Mesothelial cell of epicardium (in vitro differentiated cells): ENCODE measurements around the gene KIF21B. TPM values are rescaled to one million over a fixed set of nuclear protein-coding genes. Genes with fewer than 3 reads are reported as not detected.

ENCODE experiments used
- DNase-seq, 2 experiments: peaks; one replicate each; pipeline ENCODE4 v3.0.0; 2021; ENCODE audit warnings: low spot score in 2 of 2; ENCODE audit not compliant: unreplicated experiment in 2 of 2
- H3K27ac Mint-ChIP-seq: 2 replicates; pipeline ENCODE4 v1.8.0; 2021; ENCODE audit warnings: mixed read lengths
- H3K27me3 Mint-ChIP-seq: 2 replicates; pipeline ENCODE4 v1.8.0; 2021; ENCODE audit warnings: low read depth, mixed read lengths
- H3K36me3 Mint-ChIP-seq: 2 replicates; pipeline ENCODE4 v1.8.0; 2021; ENCODE audit warnings: mixed read lengths
- H3K4me1 Mint-ChIP-seq: 2 replicates; pipeline ENCODE4 v1.8.0; 2021; ENCODE audit warnings: mixed read lengths
- H3K4me3 Mint-ChIP-seq: 2 replicates; pipeline ENCODE4 v1.8.0; 2021; ENCODE audit warnings: mild to moderate bottlenecking, moderate library complexity, mixed read lengths
- H3K9me3 Mint-ChIP-seq: 2 replicates; pipeline ENCODE4 v1.8.0; 2021; ENCODE audit warnings: mixed read lengths
- total RNA-seq: library from RNA; stranded (reverse); gene quantifications from 3 replicates; pipeline ENCODE4 v1.2.1, GENCODE V29; 2021
- TF ChIP-seq, protein P1 (sequence below): fragments of 200-600 bp; sonication (generic); IDR thresholded peaks from one replicate; pipeline ENCODE4 v1.5.0; 2021; ENCODE audit warnings: antibody characterized with exemption; ENCODE audit not compliant: unreplicated experiment

KIF21B gene
- total RNA-seq, 1 donor from 2014 or later, result 7.0 TPM

DNA sequence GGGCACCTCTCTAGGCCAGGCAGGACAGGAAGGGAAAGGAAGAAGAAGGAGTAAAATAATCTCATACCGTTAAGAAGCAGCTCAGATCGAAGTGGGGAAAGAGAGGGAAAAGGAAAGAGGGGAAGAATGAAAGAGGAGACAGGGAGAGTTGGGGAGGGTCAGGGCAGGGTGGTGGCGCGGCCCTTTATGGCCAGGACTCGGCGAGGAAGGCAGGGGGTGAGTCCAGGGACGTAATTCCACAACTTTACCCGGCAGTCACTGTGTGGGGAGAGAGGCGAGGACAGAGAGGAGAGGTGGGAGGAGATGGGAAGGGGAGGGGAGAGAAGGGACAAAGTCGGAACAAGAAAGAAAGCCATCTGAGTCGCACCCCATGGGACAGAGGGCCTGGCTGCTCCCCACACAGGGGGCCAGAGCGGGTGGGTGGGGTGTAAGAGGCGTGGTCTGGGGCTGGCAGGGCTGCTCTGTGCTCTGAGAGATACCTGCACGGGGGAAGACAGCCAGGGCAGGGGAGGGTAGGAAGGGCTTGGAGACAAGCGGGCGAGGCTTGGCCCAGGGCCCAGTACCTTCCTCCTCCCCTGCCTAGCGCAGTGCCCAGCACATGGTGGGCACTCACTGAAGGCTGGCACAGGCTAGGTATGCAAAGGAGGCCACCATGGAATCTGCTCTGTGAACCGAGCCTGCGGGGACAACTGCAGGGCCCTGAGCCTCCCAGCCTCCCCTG lies 49.4 kb downstream of the KIF21B start:
- no peaks in the 10 kb centered on the region for H3K27me3 Mint-ChIP-seq
- no peak overlapping the region for H3K27ac Mint-ChIP-seq
- peaks cover 2% of the 10 kb centered on the region for H3K4me1 Mint-ChIP-seq
- no peak overlapping the region for H3K4me3 Mint-ChIP-seq
- peaks cover 2% of the 10 kb centered on the region for H3K36me3 Mint-ChIP-seq
- TF ChIP-seq, protein P1, sequence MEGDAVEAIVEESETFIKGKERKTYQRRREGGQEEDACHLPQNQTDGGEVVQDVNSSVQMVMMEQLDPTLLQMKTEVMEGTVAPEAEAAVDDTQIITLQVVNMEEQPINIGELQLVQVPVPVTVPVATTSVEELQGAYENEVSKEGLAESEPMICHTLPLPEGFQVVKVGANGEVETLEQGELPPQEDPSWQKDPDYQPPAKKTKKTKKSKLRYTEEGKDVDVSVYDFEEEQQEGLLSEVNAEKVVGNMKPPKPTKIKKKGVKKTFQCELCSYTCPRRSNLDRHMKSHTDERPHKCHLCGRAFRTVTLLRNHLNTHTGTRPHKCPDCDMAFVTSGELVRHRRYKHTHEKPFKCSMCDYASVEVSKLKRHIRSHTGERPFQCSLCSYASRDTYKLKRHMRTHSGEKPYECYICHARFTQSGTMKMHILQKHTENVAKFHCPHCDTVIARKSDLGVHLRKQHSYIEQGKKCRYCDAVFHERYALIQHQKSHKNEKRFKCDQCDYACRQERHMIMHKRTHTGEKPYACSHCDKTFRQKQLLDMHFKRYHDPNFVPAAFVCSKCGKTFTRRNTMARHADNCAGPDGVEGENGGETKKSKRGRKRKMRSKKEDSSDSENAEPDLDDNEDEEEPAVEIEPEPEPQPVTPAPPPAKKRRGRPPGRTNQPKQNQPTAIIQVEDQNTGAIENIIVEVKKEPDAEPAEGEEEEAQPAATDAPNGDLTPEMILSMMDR, result no peak
- H3K9me3 Mint-ChIP-seq, result no peaks in the 10 kb centered on the region
- no peak for DNase-seq

DNA sequence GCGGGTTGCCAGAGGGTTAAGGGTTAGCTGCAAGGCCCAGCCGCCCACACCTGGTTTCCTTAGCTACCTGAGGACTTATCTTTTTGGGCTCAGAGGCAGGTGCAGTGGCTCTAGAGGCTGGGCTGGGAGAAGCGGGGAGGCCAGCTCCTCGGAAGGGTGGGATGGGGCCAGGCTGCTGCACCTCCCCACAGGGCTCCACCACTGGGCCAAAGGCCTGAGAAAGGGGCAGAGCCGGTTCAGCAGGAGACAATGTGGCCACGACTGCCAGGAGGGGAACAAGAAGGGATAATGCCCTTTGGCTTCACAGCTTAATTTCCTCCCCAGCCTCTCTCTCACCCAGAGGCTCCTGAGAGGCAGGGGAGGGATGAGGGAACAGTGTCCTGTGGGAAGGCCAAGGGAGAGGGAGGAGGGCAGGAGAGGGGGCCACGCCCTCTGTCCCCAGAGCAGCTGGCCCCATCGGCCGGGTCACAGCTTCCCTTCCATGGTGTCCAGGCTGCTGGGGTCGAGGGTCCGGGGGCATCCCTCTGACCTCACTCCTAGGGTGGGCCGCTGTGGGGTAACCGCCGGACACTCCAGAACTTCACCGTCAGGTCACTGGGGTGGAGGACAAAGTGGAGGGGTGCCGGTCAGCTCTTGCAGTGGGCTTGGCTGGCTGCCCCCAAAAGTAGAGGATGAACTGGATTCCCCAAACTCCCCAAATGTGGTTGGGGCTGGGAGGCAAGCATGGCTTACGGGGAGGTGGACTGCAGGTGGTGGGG lies 50.4 kb downstream of the KIF21B start:
- peaks cover 2% of the 10 kb centered on the region for H3K4me1 Mint-ChIP-seq
- H3K27me3 Mint-ChIP-seq, result no peaks in the 10 kb centered on the region
- no peak overlapping the region for H3K27ac Mint-ChIP-seq
- TF ChIP-seq, protein P1, result no peak
- no peak overlapping the region for H3K4me3 Mint-ChIP-seq
- no peak for DNase-seq
- H3K36me3 Mint-ChIP-seq, result no peaks in the 10 kb centered on the region
- H3K9me3 Mint-ChIP-seq, result no peaks in the 10 kb centered on the region

DNA sequence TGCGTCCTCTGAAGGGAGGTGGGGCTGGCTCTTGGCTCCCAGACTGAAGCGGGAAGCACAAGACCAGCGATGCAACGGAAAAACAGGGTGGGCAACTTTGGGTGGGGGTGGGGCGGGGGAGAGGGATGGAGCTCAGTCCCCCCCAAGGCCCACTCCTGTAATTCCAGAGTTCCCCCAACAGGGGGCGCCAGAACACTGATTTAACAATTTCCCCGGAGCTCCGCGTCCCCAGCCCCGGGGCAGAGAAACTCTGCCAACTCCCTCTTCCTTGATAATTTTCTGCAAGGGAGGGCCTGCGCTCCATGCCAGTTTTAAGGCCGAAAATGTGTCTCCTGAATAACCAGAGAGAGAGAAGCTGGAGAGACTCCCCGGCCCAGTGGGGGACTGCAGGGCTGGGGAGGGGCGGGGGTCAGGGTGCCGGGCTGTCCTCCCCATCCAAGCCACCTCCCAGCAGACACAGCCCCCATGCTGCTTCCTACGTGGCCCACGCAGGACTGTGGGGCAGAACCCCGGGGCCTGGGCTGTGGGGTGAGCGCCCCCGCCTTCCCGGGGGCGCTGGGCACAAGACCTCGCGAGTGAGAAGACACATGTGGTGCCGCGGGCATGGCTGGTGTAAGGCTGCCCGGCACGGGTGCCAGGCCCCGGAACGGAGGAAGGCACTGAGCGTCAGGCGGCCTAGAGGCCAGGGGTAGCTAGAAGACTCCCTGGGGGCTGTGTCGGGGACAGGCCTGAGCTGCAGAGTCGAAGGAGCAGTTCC lies 51.4 kb downstream of the KIF21B start:
- Mint-ChIP-seq H3K36me3 (no peaks in the 10 kb centered on the region), H3K4me3 (no peak overlapping the region), H3K27ac (no peak overlapping the region), H3K27me3 (no peaks in the 10 kb centered on the region), H3K4me1 (peaks cover 2% of the 10 kb centered on the region), H3K9me3 (no peaks in the 10 kb centered on the region)
- peak; percentile 74 to 92 for DNase-seq
- TF ChIP-seq, protein P1, result peak; percentile 99

DNA sequence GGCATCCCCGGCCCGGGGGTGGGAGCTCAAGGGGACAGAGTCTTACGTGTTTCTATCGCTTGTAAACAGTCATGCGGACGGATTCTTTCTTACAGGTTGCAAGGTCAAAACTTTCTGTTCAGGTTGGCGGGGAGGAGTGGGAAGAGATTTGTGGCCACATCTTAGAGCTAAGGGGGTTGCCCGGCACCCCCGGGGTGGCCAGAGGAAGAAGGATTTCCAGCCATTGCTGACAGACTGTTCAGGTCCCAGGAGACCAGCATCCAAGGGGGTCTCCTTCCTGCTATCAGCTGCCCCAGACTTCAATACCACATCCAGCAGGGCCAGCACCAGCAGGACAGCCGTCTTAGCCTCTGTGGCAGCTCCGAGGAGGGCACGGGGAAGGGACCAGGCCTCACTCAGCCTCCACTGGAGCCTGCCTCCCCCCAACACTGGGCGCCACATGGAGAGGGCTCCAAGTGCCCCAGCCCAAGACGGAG lies 52.0 kb downstream of the KIF21B start:
- Mint-ChIP-seq H3K36me3 (no peaks in the 10 kb centered on the region), H3K4me1 (peaks cover 2% of the 10 kb centered on the region), H3K9me3 (no peaks in the 10 kb centered on the region), H3K4me3 (no peak overlapping the region), H3K27ac (no peak overlapping the region), H3K27me3 (no peaks in the 10 kb centered on the region)
- TF ChIP-seq, protein P1, result no peak
- DNase-seq, result no peak

DNA sequence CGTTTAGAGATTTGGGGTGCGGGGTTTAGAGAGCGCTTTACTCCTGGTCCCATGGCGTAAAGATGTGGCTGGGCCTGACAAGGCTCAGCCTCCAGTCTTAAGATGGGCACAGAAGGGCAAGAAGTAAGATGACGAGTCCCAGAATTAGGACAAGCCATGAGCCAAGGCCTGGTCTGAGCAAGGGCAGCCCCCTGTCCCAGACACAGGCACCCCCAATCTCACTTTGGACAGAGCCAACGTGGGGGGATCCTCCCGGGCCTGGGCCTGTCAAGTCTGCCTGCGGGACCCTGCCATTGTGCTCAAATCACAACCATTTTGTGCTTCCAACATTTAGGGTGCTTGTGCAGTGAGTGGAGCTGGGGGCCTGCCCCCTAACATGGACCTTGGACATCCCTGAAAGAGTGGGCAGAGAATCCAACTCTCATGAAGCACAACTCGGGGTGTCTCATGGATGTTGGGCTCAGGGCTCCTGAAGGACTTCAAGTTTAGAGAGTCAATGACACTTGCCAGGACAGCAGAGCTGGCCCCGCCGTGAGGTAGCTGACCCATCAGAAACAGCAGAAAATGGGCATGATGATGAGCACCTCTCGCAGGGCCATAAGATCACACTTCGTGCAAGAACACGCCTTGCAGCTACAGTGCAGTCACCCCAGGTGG lies 52.6 kb downstream of the KIF21B start:
- H3K4me1 Mint-ChIP-seq, result peaks cover 2% of the 10 kb centered on the region
- H3K36me3 Mint-ChIP-seq, result no peaks in the 10 kb centered on the region
- TF ChIP-seq, protein P1, result no peak
- H3K27ac Mint-ChIP-seq, result no peak overlapping the region
- no peaks in the 10 kb centered on the region for H3K9me3 Mint-ChIP-seq
- H3K4me3 Mint-ChIP-seq, result no peak overlapping the region
- H3K27me3 Mint-ChIP-seq, result no peaks in the 10 kb centered on the region
- DNase-seq, result no peak
